ENCODE measurements around the gene STRN4. TPM values are rescaled to one million over a fixed set of nuclear protein-coding genes. Genes with fewer than 3 reads are reported as not detected.

STRN4 gene
- polyA plus RNA-seq, 1 of the 3 experiments (the other 2 are of a cell fraction) = 92.8 TPM

- H3K4me2 ChIP-seq = peak overlapping the region; percentile 98
- peaks cover 22% of the 10 kb centered on the region for H3F3A ChIP-seq (replicated peaks; ENCODE audit: insufficient read depth)
- CTCF ChIA-PET = interaction anchor here (0.7 to 3.5 kb wide), 10 partner anchors 12 to 205 kb away, joined by 3 to 18 read pairs (median 4); partner anchors contain the start of gene DACT3
- H3K79me2 ChIP-seq (ENCODE audit: insufficient read depth) = peaks cover 75% of the 10 kb centered on the region
- DNase-seq = no peak
- no peak overlapping the region for H2AFZ ChIP-seq (ENCODE audit: low read depth)
- H3K4me1 ChIP-seq (ENCODE audit: control insufficient read depth in 1 of 2, insufficient read depth in 2 of 2, low read depth in 1 of 2, low read length in 1 of 2) = peaks cover 18 to 30% of the 10 kb centered on the region in 2 experiments; a peak in 3 of 4 replicates
- peak overlapping the region; percentile 62 to 95; a peak in 3 of 4 replicates for H3K4me3 ChIP-seq (ENCODE audit: low read depth in 2 of 2, low read length in 1 of 2)
- H3K27me3 ChIP-seq (ENCODE audit: insufficient read depth) = no peaks in the 10 kb centered on the region
- H3K9ac ChIP-seq = peak overlapping the region; percentile 91; the same call in 1 of the 2 replicates
- 84% methylated on average over 19 of the region's 19 CpGs for WGBS (ENCODE audit: low lambda C conversion rate)
- peak overlapping the region in 1 of 2 experiments; percentile 92; a peak in 2 of 4 replicates for H3K27ac ChIP-seq (ENCODE audit: low read depth in 2 of 2, low read length in 1 of 2)
- H3K36me3 ChIP-seq (replicated peaks in 1 of 2; ENCODE audit: control insufficient read depth in 1 of 2, insufficient read depth in 2 of 2, low read length in 1 of 2) = peaks cover 8 to 27% of the 10 kb centered on the region in 2 experiments
- H4K20me1 ChIP-seq (ENCODE audit: insufficient read depth) = peaks cover 9% of the 10 kb centered on the region; the same call in 1 of the 2 replicates
- TF ChIP-seq TAF1 (IDR thresholded peaks at IDR 0.05; ENCODE audit: borderline replicate concordance, low read depth, low read length) (no peak), MAX (IDR thresholded peaks at IDR 0.05; ENCODE audit: low read depth) (no peak), TCF12 (IDR thresholded peaks at IDR 0.05) (no peak), RXRA (IDR thresholded peaks at IDR 0.05; ENCODE audit: borderline replicate concordance, low read depth) (no peak), GATA2 (CRISPR knock-in tag; IDR thresholded peaks at IDR 0.05) (no peak), NRF1 (IDR thresholded peaks at IDR 0.05; ENCODE audit: low read depth, low read length) (no peak), TEAD4 (IDR thresholded peaks at IDR 0.05; ENCODE audit: borderline replicate concordance, insufficient read depth) (no peak), SMC3 (IDR thresholded peaks at IDR 0.05; ENCODE audit: low read depth, low read length) (no peak), FOXJ3 (CRISPR knock-in tag; IDR thresholded peaks at IDR 0.05) (no peak), CHD2 (IDR thresholded peaks at IDR 0.05; ENCODE audit: low read length, partially characterized antibody) (no peak), MEF2A (IDR thresholded peaks at IDR 0.05; ENCODE audit: borderline replicate concordance, low read depth) (no peak), JUND (IDR thresholded peaks at IDR 0.05) (no peak)
- TF ChIP-seq, protein P1, sequence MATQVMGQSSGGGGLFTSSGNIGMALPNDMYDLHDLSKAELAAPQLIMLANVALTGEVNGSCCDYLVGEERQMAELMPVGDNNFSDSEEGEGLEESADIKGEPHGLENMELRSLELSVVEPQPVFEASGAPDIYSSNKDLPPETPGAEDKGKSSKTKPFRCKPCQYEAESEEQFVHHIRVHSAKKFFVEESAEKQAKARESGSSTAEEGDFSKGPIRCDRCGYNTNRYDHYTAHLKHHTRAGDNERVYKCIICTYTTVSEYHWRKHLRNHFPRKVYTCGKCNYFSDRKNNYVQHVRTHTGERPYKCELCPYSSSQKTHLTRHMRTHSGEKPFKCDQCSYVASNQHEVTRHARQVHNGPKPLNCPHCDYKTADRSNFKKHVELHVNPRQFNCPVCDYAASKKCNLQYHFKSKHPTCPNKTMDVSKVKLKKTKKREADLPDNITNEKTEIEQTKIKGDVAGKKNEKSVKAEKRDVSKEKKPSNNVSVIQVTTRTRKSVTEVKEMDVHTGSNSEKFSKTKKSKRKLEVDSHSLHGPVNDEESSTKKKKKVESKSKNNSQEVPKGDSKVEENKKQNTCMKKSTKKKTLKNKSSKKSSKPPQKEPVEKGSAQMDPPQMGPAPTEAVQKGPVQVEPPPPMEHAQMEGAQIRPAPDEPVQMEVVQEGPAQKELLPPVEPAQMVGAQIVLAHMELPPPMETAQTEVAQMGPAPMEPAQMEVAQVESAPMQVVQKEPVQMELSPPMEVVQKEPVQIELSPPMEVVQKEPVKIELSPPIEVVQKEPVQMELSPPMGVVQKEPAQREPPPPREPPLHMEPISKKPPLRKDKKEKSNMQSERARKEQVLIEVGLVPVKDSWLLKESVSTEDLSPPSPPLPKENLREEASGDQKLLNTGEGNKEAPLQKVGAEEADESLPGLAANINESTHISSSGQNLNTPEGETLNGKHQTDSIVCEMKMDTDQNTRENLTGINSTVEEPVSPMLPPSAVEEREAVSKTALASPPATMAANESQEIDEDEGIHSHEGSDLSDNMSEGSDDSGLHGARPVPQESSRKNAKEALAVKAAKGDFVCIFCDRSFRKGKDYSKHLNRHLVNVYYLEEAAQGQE (IDR thresholded peaks at IDR 0.05; ENCODE audit: low read depth, low read length) = no peak
- POLR2A ChIA-PET = interaction anchor here (0.6 kb wide), 2 partner anchors 18 to 40 kb away, joined by 3 read pairs; partner anchors contain the start of gene FKRP
- H3K9me3 ChIP-seq = no peaks in the 10 kb centered on the region
- no peaks in the 10 kb centered on the region for H3K9me2 ChIP-seq
Measured at GRCh38 chr19:46785054-46785979, 39.1 kb upstream of the STRN4 start.
